ENCODE data around the gene PPM1F. TPM values are rescaled to one million over a fixed set of nuclear protein-coding genes. Genes with fewer than 3 reads are reported as not detected.

PPM1F gene
- polyA plus RNA-seq, 6 donors from 2014 or later, result 4.9 to 11.5 (median 8.2) TPM

GRCh38 chr22:21961886-21962654 lies 9.4 kb upstream of the PPM1F start:
- Mint-ChIP-seq H3K36me3 (peaks cover 4 to 8% of the 10 kb centered on the region in 2 donors), H3K4me3 (no peak overlapping the region), H3K9me3 (no peaks in the 10 kb centered on the region), H3K27ac (peak overlapping the region in 1 of 6 donors; percentile 79), H3K27me3 (no peaks in the 10 kb centered on the region), H3K4me1 (peaks cover 0 to 3% (median 0%) of the 10 kb centered on the region in 3 donors)
- ATAC-seq (ENCODE audit: low read depth in 2 of 2) (no peak), DNase-seq (no peak)

GRCh38 chr22:21961127-21961867 lies 8.6 kb upstream of the PPM1F start:
- Mint-ChIP-seq H3K4me3 (no peak overlapping the region), H3K9me3 (no peaks in the 10 kb centered on the region), H3K36me3 (peaks cover 0 to 8% of the 10 kb centered on the region in 2 donors), H3K4me1 (peaks cover 0 to 3% (median 0%) of the 10 kb centered on the region in 3 donors), H3K27me3 (no peaks in the 10 kb centered on the region), H3K27ac (peak overlapping the region in 1 of 6 donors; percentile 83)
- ATAC-seq (ENCODE audit: low read depth in 2 of 2) (no peak), DNase-seq (no peak)

DNA sequence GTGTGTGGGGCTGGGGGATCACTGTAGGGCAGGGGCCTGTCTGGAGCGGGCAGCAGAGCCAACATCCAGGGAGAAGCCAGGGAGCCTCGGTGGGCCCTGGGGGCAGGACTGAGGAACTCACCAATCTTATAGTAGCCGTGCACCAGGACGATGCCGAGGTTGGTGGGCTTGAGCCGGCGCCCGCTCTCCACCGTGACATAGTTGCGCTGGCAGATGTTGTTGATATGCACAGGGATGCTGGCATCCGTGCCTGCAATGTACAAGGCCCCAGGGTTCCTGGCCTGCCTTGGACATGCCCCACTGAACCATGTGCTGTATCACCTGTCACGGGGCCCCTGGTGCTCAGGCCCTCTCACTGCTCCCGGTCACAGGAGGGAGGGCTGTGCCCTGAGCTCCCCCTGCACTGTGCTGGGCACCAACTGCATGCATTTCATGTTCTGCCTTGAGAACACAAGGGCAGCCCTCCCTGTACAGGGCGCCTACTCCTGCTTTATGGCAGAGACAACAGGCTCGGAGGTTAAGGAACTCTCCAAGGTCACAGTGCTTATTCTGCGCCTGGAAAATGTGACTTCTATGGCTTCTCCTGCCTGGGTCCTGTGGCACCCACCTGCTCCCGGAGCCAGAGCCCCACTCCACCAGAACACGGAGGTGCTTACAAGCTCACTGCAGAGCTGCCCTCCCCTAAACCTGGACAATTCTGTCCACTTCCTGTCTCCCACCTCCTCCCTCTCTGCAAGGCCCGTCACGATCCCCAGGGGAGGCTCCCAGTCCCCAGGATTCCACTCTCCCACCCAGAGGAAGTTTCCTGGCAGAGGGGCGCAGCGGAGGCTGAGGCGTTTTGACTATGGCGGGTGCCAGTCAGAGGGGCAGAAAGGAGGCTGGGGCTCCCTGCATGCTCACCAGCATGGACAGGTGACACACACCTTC lies 7.8 kb upstream of the PPM1F start:
- Mint-ChIP-seq H3K4me1 (peaks cover 0 to 3% (median 0%) of the 10 kb centered on the region in 3 donors), H3K36me3 (peaks cover 0 to 8% of the 10 kb centered on the region in 2 donors), H3K27me3 (no peaks in the 10 kb centered on the region), H3K9me3 (no peaks in the 10 kb centered on the region), H3K4me3 (peak overlapping the region in 1 of 8 donors; percentile 25), H3K27ac (peak overlapping the region in 2 of 6 donors; percentile 56 to 83)
- DNase-seq (no peak), ATAC-seq (ENCODE audit: low read depth in 2 of 2) (no peak)

GRCh38 chr22:21959274-21960074 lies 6.8 kb upstream of the PPM1F start:
- ATAC-seq (ENCODE audit: low read depth in 2 of 2), result no peak
- no peak overlapping the region for H3K4me3 Mint-ChIP-seq
- peaks cover 0 to 8% of the 10 kb centered on the region in 2 donors for H3K36me3 Mint-ChIP-seq
- H3K27ac Mint-ChIP-seq, result peak overlapping the region in 1 of 6 donors; percentile 56
- peaks cover 0 to 3% (median 0%) of the 10 kb centered on the region in 3 donors for H3K4me1 Mint-ChIP-seq
- H3K27me3 Mint-ChIP-seq, result no peaks in the 10 kb centered on the region
- no peaks in the 10 kb centered on the region for H3K9me3 Mint-ChIP-seq
- DNase-seq, result no peak

DNA sequence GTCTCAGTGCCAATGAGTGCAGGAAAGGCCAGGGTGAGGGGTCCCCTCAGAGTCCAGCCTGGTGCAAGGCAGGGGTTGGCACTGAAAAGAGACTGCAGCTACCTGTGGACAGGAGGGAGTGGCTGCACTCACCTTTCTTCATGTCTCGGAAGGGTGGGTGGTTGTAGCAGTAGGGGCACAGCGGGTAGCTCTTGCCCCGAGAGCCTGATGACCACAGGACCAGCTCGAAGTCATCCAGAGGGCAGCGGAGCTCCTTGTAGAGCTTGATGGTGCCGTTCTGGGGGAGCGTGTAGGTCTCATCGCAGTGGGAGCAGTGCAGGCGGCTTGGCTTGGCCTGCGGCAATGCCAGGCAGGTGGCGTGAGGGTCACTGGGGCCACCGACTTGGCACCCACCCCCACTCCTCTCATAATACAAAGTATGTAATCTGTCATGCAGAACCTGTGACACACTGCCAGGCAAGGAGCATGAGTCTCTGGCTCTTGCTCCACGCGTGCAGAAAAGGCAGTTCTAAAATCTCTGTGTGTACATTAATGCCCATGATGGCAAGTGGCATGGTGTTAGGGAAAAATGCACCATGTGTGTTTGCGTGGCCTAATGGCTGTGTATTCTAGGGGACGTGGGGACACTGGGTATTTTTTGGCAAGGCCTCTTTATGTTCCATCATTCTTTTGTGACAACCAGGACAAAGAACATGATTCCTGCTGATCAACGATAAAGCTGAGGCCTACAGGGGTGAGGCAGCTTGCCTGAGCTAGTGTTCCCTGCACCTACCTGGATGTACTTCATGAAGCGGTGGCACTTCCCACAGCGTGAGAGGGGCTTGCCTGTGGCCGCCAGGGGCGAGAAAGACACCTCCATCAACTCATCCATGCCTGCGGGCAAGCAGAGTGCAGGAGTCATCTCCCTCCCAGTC lies 6.0 kb upstream of the PPM1F start:
- Mint-ChIP-seq H3K4me3 (no peak overlapping the region), H3K27ac (no peak overlapping the region), H3K9me3 (no peaks in the 10 kb centered on the region), H3K36me3 (peaks cover 0 to 5% of the 10 kb centered on the region in 2 donors), H3K27me3 (no peaks in the 10 kb centered on the region), H3K4me1 (peaks cover 0 to 3% (median 0%) of the 10 kb centered on the region in 3 donors)
- no peak for DNase-seq
- ATAC-seq (ENCODE audit: low read depth in 2 of 2), result no peak

DNA sequence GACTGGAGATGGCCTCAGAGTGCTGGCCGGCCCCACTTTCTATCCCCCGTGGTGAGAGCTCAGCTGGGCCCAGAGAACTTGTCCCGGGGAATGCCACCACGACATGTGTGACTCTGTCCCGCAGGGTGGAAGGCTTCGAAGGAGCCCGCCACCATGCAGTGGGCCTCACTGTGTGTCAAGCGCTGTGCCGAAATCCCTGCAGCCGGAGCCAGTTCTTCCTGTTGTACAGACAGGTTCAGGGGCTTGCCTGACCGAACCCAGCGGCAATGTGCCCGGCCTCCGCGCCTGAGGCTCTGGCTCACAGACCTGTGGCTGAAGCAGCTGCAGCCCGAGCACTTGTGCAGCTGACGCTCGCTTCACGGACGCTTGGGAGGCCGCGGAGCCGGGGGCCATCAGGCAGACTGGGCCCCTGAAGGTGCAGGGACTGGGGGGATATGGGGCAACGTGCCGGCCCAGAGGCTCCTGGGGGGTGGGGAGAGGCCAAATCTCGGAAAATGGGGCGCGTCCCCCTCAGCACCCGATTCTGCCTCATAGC lies 650 bp downstream of the PPM1F start:
- Mint-ChIP-seq H3K27ac (peak overlapping the region in 3 of 6 donors; percentile 60 to 94 (median 67)), H3K4me1 (peaks cover 24 to 25% (median 25%) of the 10 kb centered on the region in 3 donors), H3K9me3 (no peaks in the 10 kb centered on the region), H3K27me3 (no peaks in the 10 kb centered on the region), H3K36me3 (no peaks in the 10 kb centered on the region), H3K4me3 (peak overlapping the region; percentile 76 to 94 (median 88))
- DNase-seq (peak; percentile 20), ATAC-seq (ENCODE audit: low read depth in 2 of 2) (peak; percentile 22 to 40)

DNA sequence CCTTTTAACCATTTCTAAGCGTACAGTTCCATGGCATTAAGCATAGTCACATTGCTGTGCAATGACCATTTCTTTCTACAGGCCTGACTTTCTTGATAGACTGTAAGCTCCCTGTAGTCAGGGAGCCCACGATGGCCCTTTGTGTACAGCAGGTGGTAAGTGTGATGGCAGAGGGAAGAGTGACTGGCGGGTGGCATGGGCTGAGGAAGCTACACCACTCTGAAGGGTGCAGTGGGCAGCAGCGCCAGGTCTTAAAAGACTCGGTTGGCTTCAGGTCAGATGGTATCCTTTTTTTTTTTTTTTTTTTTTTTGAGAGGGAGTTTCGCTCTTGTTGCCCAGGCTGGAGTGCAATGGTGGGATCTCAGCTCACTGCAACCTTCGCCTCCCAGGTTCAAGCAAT lies 1.6 kb downstream of the PPM1F start:
- peak overlapping the region in 1 of 6 donors; percentile 49 for H3K27ac Mint-ChIP-seq
- no peaks in the 10 kb centered on the region for H3K27me3 Mint-ChIP-seq
- peak overlapping the region; percentile 41 to 93 (median 80) for H3K4me3 Mint-ChIP-seq
- peaks cover 25 to 28% (median 25%) of the 10 kb centered on the region in 3 donors for H3K4me1 Mint-ChIP-seq
- DNase-seq, result no peak
- H3K9me3 Mint-ChIP-seq, result no peaks in the 10 kb centered on the region
- no peak for ATAC-seq (ENCODE audit: low read depth in 2 of 2)
- H3K36me3 Mint-ChIP-seq, result no peaks in the 10 kb centered on the region

DNA sequence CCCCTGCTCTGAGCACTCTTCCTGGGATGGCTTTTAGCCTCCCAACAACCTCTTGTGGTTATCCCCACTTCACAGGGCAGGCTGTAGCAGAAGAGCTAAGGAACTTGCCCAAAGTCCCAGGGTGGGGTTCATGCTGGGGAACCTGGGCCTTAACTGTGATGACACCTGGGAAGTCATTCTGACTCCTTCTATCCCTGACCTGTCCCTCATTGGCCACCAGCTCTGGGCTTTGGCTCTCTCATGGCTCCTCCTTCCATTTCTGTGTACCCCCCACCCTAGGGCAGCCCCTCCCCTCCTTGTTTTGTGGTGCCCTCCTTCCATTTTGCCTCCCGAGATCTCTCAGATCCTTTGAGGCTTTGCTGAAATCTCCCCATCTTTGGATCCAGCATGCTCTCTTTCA lies 2.7 kb downstream of the PPM1F start:
- Mint-ChIP-seq H3K4me1 (peaks cover 25 to 34% (median 28%) of the 10 kb centered on the region in 3 donors), H3K9me3 (no peaks in the 10 kb centered on the region), H3K27me3 (no peaks in the 10 kb centered on the region), H3K36me3 (peaks cover 0 to 6% of the 10 kb centered on the region in 2 donors), H3K4me3 (no peak overlapping the region), H3K27ac (peak overlapping the region in 1 of 6 donors; percentile 45)
- ATAC-seq (ENCODE audit: low read depth in 2 of 2), result no peak
- no peak for DNase-seq

GRCh38 chr22:21949569-21949918 lies 3.1 kb downstream of the PPM1F start:
- DNase-seq, result no peak
- ATAC-seq (ENCODE audit: low read depth in 2 of 2), result no peak
- Mint-ChIP-seq H3K4me3 (no peak overlapping the region), H3K36me3 (peaks cover 0 to 9% of the 10 kb centered on the region in 2 donors), H3K9me3 (no peaks in the 10 kb centered on the region), H3K27ac (peak overlapping the region in 1 of 6 donors; percentile 84), H3K4me1 (peaks cover 25 to 34% (median 30%) of the 10 kb centered on the region in 3 donors), H3K27me3 (no peaks in the 10 kb centered on the region)

- H3K4me3 Mint-ChIP-seq, result peak overlapping the region in 1 of 8 donors; percentile 19
- peaks cover 0 to 9% of the 10 kb centered on the region in 2 donors for H3K36me3 Mint-ChIP-seq
- H3K9me3 Mint-ChIP-seq, result no peaks in the 10 kb centered on the region
These were observed 3.7 kb downstream of the PPM1F start for GRCh38 chr22:21948824-21949568.

GRCh38 chr22:21948390-21948789 lies 4.3 kb downstream of the PPM1F start:
- no peaks in the 10 kb centered on the region for H3K9me3 Mint-ChIP-seq
- no peaks in the 10 kb centered on the region for H3K27me3 Mint-ChIP-seq
- peaks cover 0 to 9% of the 10 kb centered on the region in 2 donors for H3K36me3 Mint-ChIP-seq
- peaks cover 24 to 34% (median 30%) of the 10 kb centered on the region in 3 donors for H3K4me1 Mint-ChIP-seq
- no peak overlapping the region for H3K27ac Mint-ChIP-seq
- ATAC-seq (ENCODE audit: low read depth in 2 of 2), result no peak
- DNase-seq, result no peak
- H3K4me3 Mint-ChIP-seq, result peak overlapping the region in 1 of 8 donors; percentile 19

More at GRCh38 chr22:21948824-21949568, 3.7 kb downstream of the PPM1F start:
- H3K27ac Mint-ChIP-seq, result peak overlapping the region in 1 of 6 donors; percentile 95
- H3K27me3 Mint-ChIP-seq, result no peaks in the 10 kb centered on the region
- DNase-seq (no peak), ATAC-seq (ENCODE audit: low read depth in 2 of 2) (no peak)
- peaks cover 25 to 34% (median 30%) of the 10 kb centered on the region in 3 donors for H3K4me1 Mint-ChIP-seq

Data from naive B cell (primary cell).